Pancreas (tissue), 10 donors: ENCODE results near the gene SQSTM1. TPM values are rescaled to one million over a fixed set of nuclear protein-coding genes. Genes with fewer than 3 reads are reported as not detected.

ENCODE experiments used
- ATAC-seq, 4 donors: fragments of 200-7000 bp; cut with Tn5 transposase; one replicate each; pipeline versions ENCODE4 v1.8.0 to v1.9.1; 2020; ENCODE audit warnings: mild to moderate bottlenecking in 4 of 4, moderate library complexity in 4 of 4
- DNase-seq, 6 donors: peaks; one replicate each; pipeline ENCODE4 v3.0.0-alpha.2; 2020
- FAIRE-seq: peaks from 2 replicates; lab custom pipeline; 2012; peaks lifted over from hg19 to GRCh38; lab: Jason Lieb, UNC
- H3K27ac ChIP-seq, 4 donors: fragments of 200-600 bp; sonication (generic); 1 replicate in 3 of 4; 2 replicates in 1 of 4; pipeline versions ENCODE4 v1.5.0 to v1.8.0; 2020
- H3K27me3 ChIP-seq, 4 donors: fragments of 200-600 bp; one replicate each; pipeline ENCODE4 v1.8.0; 2021
- H3K36me3 ChIP-seq, 3 donors: fragments of 200-600 bp; sonication (generic) in 1 of 3; one replicate each; pipeline versions ENCODE4 v1.5.0 to v1.8.0; 2020 to 2021
- H3K4me1 ChIP-seq, 3 donors: fragments of 200-600 bp; one replicate each; pipeline ENCODE4 v1.8.0; 2021
- H3K4me3 ChIP-seq, 4 donors: fragments of 200-600 bp; sonication (generic) in 2 of 4; one replicate each; pipeline versions ENCODE4 v1.5.0 to v1.8.0; 2020 to 2021
- H3K9me3 ChIP-seq, 4 donors: fragments of 200-600 bp; one replicate each; pipeline ENCODE4 v1.8.0; 2021
- CTCF ChIP-seq, 4 donors: fragments of 200-600 bp; sonication (generic) in 3 of 4; IDR thresholded peaks; one replicate each; pipeline versions ENCODE4 v1.5.0 to v1.8.0; 2021; ENCODE audit warnings: antibody characterized with exemption in 4 of 4
- WGBS, 2 donors: extraction: QIAGEN DNeasy Blood & Tissue Kit; methylation state at CpG; one replicate each; pipeline ENCODE4 v1.1.7; 2013; 5-methylcytosine and 5-hydroxymethylcytosine counted together
- intact Hi-C, 3 donors: fragments of 100-400 bp; cut with DNase I; formaldehyde crosslinking; loops; one replicate each; pipeline versions ENCODE4 v1.11.1 to v1.14.2; 2022
- polyA plus RNA-seq, 2 donors: library from polyadenylated mRNA; stranded (reverse); fragments of 200-250 nt; gene quantifications; one replicate each; pipeline ENCODE4 v1.2.3, GENCODE V29; 2013
- total RNA-seq, 6 donors: library from RNA; stranded (reverse); fragmentation: NEBNext Ultra II Directional in 4 of 6; extraction: Animal tissue kit (Norgen Biotek cat#: 25700) in 4 of 6; gene quantifications; one replicate each; pipeline versions ENCODE4 v1.2.1 to v1.2.4, GENCODE V29; 2021 to 2023
- donor health status: healthy with polysubstance abuse.
- donor health status: DM: no; HTN: no; CAD: no; lungs with moderate emphysema.
- donor health status: DM: no; HTN: no; CAD: no.
- donor health status: control.
- donor health status: control.
- donor health status: Bipolar disorder and iron deficiency.
- donor health status: DM: yes; HTN: yes; CAD: no.
- donor health status: DM: no; HTN: no; CAD: no.
- donor health status: DM: no; HTN: no; CAD: no.
- donor health status: DM: yes; HTN: yes; CAD: no.

SQSTM1 gene
- total and polyA plus RNA-seq, 8 donors, result 125 to 261 (median 200) TPM

GRCh38 chr5:179798771-179799643 is 21.7 kb upstream of the SQSTM1 start:
- Histone ChIP-seq H3K9me3 (no peaks in the 10 kb centered on the region), H3K36me3 (peaks cover 0 to 30% (median 8%) of the 10 kb centered on the region in 3 donors), H3K27me3 (no peaks in the 10 kb centered on the region), H3K4me1 (peaks cover 5 to 20% (median 6%) of the 10 kb centered on the region in 3 donors), H3K27ac (no peak overlapping the region), H3K4me3 (no peak overlapping the region)
- intact Hi-C loops, result loop anchor here in 1 of 3 donors (10.0 kb wide), 1 partner anchor 134 kb away; no protein-coding TSS in a partner anchor
- 95 to 96% methylated on average over 36 of the region's 36 CpGs for WGBS, 2 donors
- no peak for TF ChIP-seq CTCF (IDR thresholded peaks at IDR 0.05)
- DNase-seq (peak in 1 of 6 donors; percentile 60), FAIRE-seq (no peak), ATAC-seq (no peak)

- H3K27me3 ChIP-seq, result no peaks in the 10 kb centered on the region
- no peak overlapping the region for H3K4me3 ChIP-seq
- intact Hi-C loops, result loop anchor here in 1 of 3 donors (10.0 kb wide), 1 partner anchor 135 kb away; no protein-coding TSS in a partner anchor
- FAIRE-seq (no peak), DNase-seq (peak in 1 of 6 donors; percentile 72), ATAC-seq (no peak)
- H3K9me3 ChIP-seq, result no peaks in the 10 kb centered on the region
- WGBS, 2 donors, result 92 to 93% methylated on average over 5 of the region's 5 CpGs
- peaks cover 3 to 24% (median 5%) of the 10 kb centered on the region in 3 donors for H3K4me1 ChIP-seq
- H3K36me3 ChIP-seq, result peaks cover 0 to 30% (median 8%) of the 10 kb centered on the region in 3 donors
- no peak overlapping the region for H3K27ac ChIP-seq
- TF ChIP-seq CTCF (IDR thresholded peaks at IDR 0.05), result no peak
Observed at GRCh38 chr5:179799644-179799973, 21.1 kb upstream of the SQSTM1 start.

GRCh38 chr5:179800071-179800695 is 20.5 kb upstream of the SQSTM1 start:
- TF ChIP-seq CTCF (IDR thresholded peaks at IDR 0.05), result no peak
- Histone ChIP-seq H3K4me1 (peaks cover 0 to 25% (median 0%) of the 10 kb centered on the region in 3 donors), H3K27ac (no peak overlapping the region), H3K9me3 (no peaks in the 10 kb centered on the region), H3K27me3 (no peaks in the 10 kb centered on the region), H3K36me3 (peaks cover 0 to 30% (median 8%) of the 10 kb centered on the region in 3 donors), H3K4me3 (no peak overlapping the region)
- ATAC-seq (no peak), DNase-seq (peak in 2 of 6 donors; percentile 21 to 72), FAIRE-seq (no peak)
- whole genome bisulfite sequencing, 2 donors, result 93 to 96% methylated on average over 21 of the region's 21 CpGs
- intact Hi-C loops, result loop anchor here in 2 of 3 donors (5.0 to 10.0 kb wide), 2 partner anchors 102 to 115 kb away; no protein-coding TSS in a partner anchor

GRCh38 chr5:179800696-179801201 is 20.0 kb upstream of the SQSTM1 start:
- WGBS, 2 donors, result 77 to 81% methylated on average over 12 of the region's 12 CpGs
- no peaks in the 10 kb centered on the region for H3K27me3 ChIP-seq
- no peak for DNase-seq
- H3K9me3 ChIP-seq, result no peaks in the 10 kb centered on the region
- TF ChIP-seq CTCF (IDR thresholded peaks at IDR 0.05), result no peak
- peaks cover 0 to 30% (median 8%) of the 10 kb centered on the region in 3 donors for H3K36me3 ChIP-seq
- FAIRE-seq, result no peak
- no peak overlapping the region for H3K27ac ChIP-seq
- ATAC-seq, result no peak
- peaks cover 0 to 26% (median 0%) of the 10 kb centered on the region in 3 donors for H3K4me1 ChIP-seq
- intact Hi-C loops, result loop anchor here in 2 of 3 donors (5.0 to 10.0 kb wide), 2 partner anchors 102 to 114 kb away; no protein-coding TSS in a partner anchor
- no peak overlapping the region for H3K4me3 ChIP-seq
